H1 (cell line): ENCODE results near the gene NCK1. TPM values are rescaled to one million over a fixed set of nuclear protein-coding genes. Genes with fewer than 3 reads are reported as not detected.

Source experiments
- CTCF ChIA-PET: fragments of 300-600 bp; sonication (Branson Sonifier 250); formaldehyde crosslinking; loops from one replicate; lab custom pipeline; 2021; ENCODE audit not compliant: partially characterized antibody; lab: Charles Lee
- POLR2A ChIA-PET: fragments of 300-600 bp; sonication (Branson Sonifier 250); formaldehyde crosslinking; loops from one replicate; lab custom pipeline; 2021; ENCODE audit warnings: inconsistent platforms; ENCODE audit not compliant: partially characterized antibody; lab: Charles Lee
- DNase-seq, 2 experiments: peaks; one replicate each; pipeline versions ENCODE4 v3.0.0 to v3.0.0-alpha.2; 2010 to 2022; ENCODE audit warnings: low spot score in 2 of 2, low read depth in 1 of 2, mixed read lengths in 1 of 2
- FAIRE-seq: peaks from 2 replicates; lab custom pipeline; 2011; peaks lifted over from hg19 to GRCh38; lab: Jason Lieb, UNC
- H2AFZ ChIP-seq: 2 replicates; pipeline ENCODE4 v1.8.1; 2012; ENCODE audit warnings: low read length, inconsistent platforms
- H2AK5ac ChIP-seq: 2 replicates; pipeline ENCODE4 v1.6.1; 2013; ENCODE audit warnings: low read depth, low read length
- H2BK120ac ChIP-seq: replicated peaks from 2 replicates; pipeline ENCODE3; 2013; ENCODE audit warnings: low read depth, low read length, inconsistent platforms
- H2BK12ac ChIP-seq: 2 replicates; pipeline ENCODE4 v1.6.1; 2013; ENCODE audit warnings: low read depth, low read length
- H2BK15ac ChIP-seq: 2 replicates; pipeline ENCODE4 v1.6.1; 2013; ENCODE audit warnings: low read length
- H2BK20ac ChIP-seq: 2 replicates; pipeline ENCODE4 v1.6.1; 2013; ENCODE audit warnings: low read length
- H2BK5ac ChIP-seq: 2 replicates; pipeline ENCODE4 v1.6.1; 2013; ENCODE audit warnings: low read depth, low read length
- H3K14ac ChIP-seq: 2 replicates; pipeline ENCODE4 v1.6.1; 2013; ENCODE audit warnings: inconsistent platforms; ENCODE audit not compliant: insufficient read length
- H3K18ac ChIP-seq: 2 replicates; pipeline ENCODE4 v1.6.1; 2013; ENCODE audit warnings: low read length; ENCODE audit errors: extremely low read depth
- H3K23ac ChIP-seq: 2 replicates; pipeline ENCODE4 v1.6.1; 2013; ENCODE audit warnings: inconsistent platforms; ENCODE audit not compliant: insufficient read length
- H3K23me2 ChIP-seq: 2 replicates; pipeline ENCODE4 v1.6.1; 2013; ENCODE audit warnings: low read depth, low read length
- H3K27ac ChIP-seq: 2 replicates; pipeline ENCODE4 v1.6.1; 2011; ENCODE audit warnings: low read depth, low read length, inconsistent platforms
- H3K27me3 ChIP-seq, 4 experiments: replicated peaks in 1 of 4; 1 replicate in 1 of 4; 2 replicates in 3 of 4; pipeline versions ENCODE4 v1.6.1 to v1.8.1; 2011 to 2013; ENCODE audit warnings: low read length in 3 of 4, mild to moderate bottlenecking in 3 of 4, inconsistent platforms in 2 of 4, mixed read lengths in 2 of 4, moderate library complexity in 1 of 4; ENCODE audit not compliant: control insufficient read depth in 3 of 4, insufficient read depth in 3 of 4; ENCODE audit errors: extremely low read depth in 1 of 4
- H3K36me3 ChIP-seq, 4 experiments: 2 replicates each; pipeline versions ENCODE4 v1.6.1 to v1.8.1; 2011 to 2013; ENCODE audit warnings: mild to moderate bottlenecking in 4 of 4, low read length in 3 of 4, moderate library complexity in 2 of 4, control low read depth in 1 of 4, inconsistent platforms in 1 of 4; ENCODE audit not compliant: insufficient read depth in 4 of 4, control insufficient read depth in 2 of 4
- H3K4ac ChIP-seq: replicated peaks from 2 replicates; pipeline ENCODE3; 2013; ENCODE audit warnings: low read length, low read depth, mixed read lengths, inconsistent platforms; ENCODE audit not compliant: insufficient read length
- H3K4me1 ChIP-seq, 4 experiments: replicated peaks in 1 of 4; 1 replicate in 1 of 4; 2 replicates in 3 of 4; pipeline versions ENCODE4 v1.6.1 to v1.8.1; 2011 to 2013; ENCODE audit warnings: low read length in 3 of 4, inconsistent platforms in 2 of 4, mixed read lengths in 1 of 4; ENCODE audit not compliant: insufficient read depth in 4 of 4, control insufficient read depth in 3 of 4
- H3K4me2 ChIP-seq, 2 experiments: 2 replicates each; pipeline versions ENCODE4 v1.6.1 to v1.8.1; 2011 to 2013; ENCODE audit warnings: low read depth in 2 of 2, low read length in 2 of 2, control low read depth in 1 of 2, inconsistent platforms in 1 of 2, mild to moderate bottlenecking in 1 of 2; ENCODE audit not compliant: insufficient read depth in 1 of 2
- H3K4me3 ChIP-seq, 4 experiments: fragments of 200-600, 300-600 bp in 1 of 4; sonication (generic), shearing (Covaris generic), sonication (Bioruptor Twin) in 1 of 4; 2 replicates each; pipeline versions ENCODE4 v1.5.1 to v1.8.1; 2011 to 2016; ENCODE audit warnings: low read length in 4 of 4, low read depth in 3 of 4, control low read depth in 2 of 4, inconsistent platforms in 2 of 4, mild to moderate bottlenecking in 2 of 4, mixed read lengths in 1 of 4, moderate library complexity in 1 of 4; ENCODE audit not compliant: insufficient read depth in 2 of 4; ENCODE audit errors: extremely low read depth in 1 of 4
- H3K56ac ChIP-seq: replicated peaks from 2 replicates; pipeline ENCODE3; 2013; ENCODE audit warnings: low read depth, mild to moderate bottlenecking, mixed read lengths, low read length, inconsistent platforms; ENCODE audit not compliant: insufficient read length
- H3K79me1 ChIP-seq: 2 replicates; pipeline ENCODE4 v1.6.1; 2013; ENCODE audit warnings: low read depth, low read length, control low read depth
- H3K79me2 ChIP-seq, 2 experiments: 2 replicates each; pipeline versions ENCODE4 v1.6.1 to v1.8.1; 2012 to 2013; ENCODE audit warnings: low read length in 2 of 2, mild to moderate bottlenecking in 2 of 2, inconsistent platforms in 1 of 2; ENCODE audit not compliant: insufficient read depth in 2 of 2, control insufficient read depth in 1 of 2
- H3K9ac ChIP-seq, 4 experiments: replicated peaks in 1 of 4; 1 replicate in 1 of 4; 2 replicates in 3 of 4; pipeline versions ENCODE4 v1.6.1 to v1.8.1; 2011 to 2013; ENCODE audit warnings: low read depth in 3 of 4, low read length in 3 of 4, control low read depth in 2 of 4, mild to moderate bottlenecking in 2 of 4, moderate library complexity in 2 of 4, inconsistent platforms in 1 of 4; ENCODE audit errors: extremely low read depth in 1 of 4
- H3K9me3 ChIP-seq, 2 experiments: 2 replicates each; pipeline versions ENCODE4 v1.6.1 to v1.8.1; 2012 to 2013; ENCODE audit warnings: mild to moderate bottlenecking in 2 of 2, moderate library complexity in 2 of 2, control low read depth in 1 of 2, inconsistent platforms in 1 of 2, low read depth in 1 of 2, low read length in 1 of 2, mixed read lengths in 1 of 2; ENCODE audit not compliant: insufficient read depth in 2 of 2
- H4K20me1 ChIP-seq, 2 experiments: replicated peaks in 1 of 2; 2 replicates each; pipeline versions ENCODE3 to v1.8.1; 2011 to 2013; ENCODE audit warnings: inconsistent platforms in 2 of 2, low read length in 2 of 2, mild to moderate bottlenecking in 1 of 2; ENCODE audit not compliant: insufficient read depth in 2 of 2, control insufficient read depth in 1 of 2
- H4K5ac ChIP-seq: 2 replicates; pipeline ENCODE4 v1.6.1; 2013; ENCODE audit warnings: low read length, low read depth, mixed read lengths, inconsistent platforms; ENCODE audit not compliant: insufficient read length
- H4K8ac ChIP-seq: 2 replicates; pipeline ENCODE4 v1.8.0; 2013; ENCODE audit warnings: mild to moderate bottlenecking, moderate library complexity, low read length, inconsistent platforms; ENCODE audit not compliant: insufficient read depth; ENCODE audit errors: extremely low read depth
- H4K91ac ChIP-seq: replicated peaks from 2 replicates; pipeline ENCODE3; 2013; ENCODE audit warnings: low read length, mixed read lengths, inconsistent platforms; ENCODE audit not compliant: insufficient read length
- CHD1 ChIP-seq: IDR thresholded peaks from 2 replicates; pipeline ENCODE4 v1.6.1; 2012; ENCODE audit warnings: low read depth, low read length, improper control_type of control experiment
- GABPA ChIP-seq: IDR thresholded peaks from 2 replicates; pipeline ENCODE4 v1.6.1; 2011; ENCODE audit warnings: mild to moderate bottlenecking, low read length, moderate library complexity, borderline replicate concordance; ENCODE audit not compliant: insufficient read depth
- GTF2F1 ChIP-seq: IDR thresholded peaks from 2 replicates; pipeline ENCODE4 v1.6.1; 2012; ENCODE audit warnings: low read depth, low read length, improper control_type of control experiment, borderline replicate concordance
- KDM1A ChIP-seq: fragments of 200-600, 300-600 bp; sonication (generic); IDR thresholded peaks from 2 replicates; pipeline ENCODE4 v1.7.1; 2016; ENCODE audit warnings: mild to moderate bottlenecking, low read length, borderline replicate concordance
- KDM5A ChIP-seq: fragments of 200-600 bp; IDR thresholded peaks from 2 replicates; pipeline ENCODE4 v1.7.1; 2012; ENCODE audit warnings: mild to moderate bottlenecking, low read length, inconsistent platforms, mixed read lengths
- RBBP5 ChIP-seq: IDR thresholded peaks from 2 replicates; pipeline ENCODE4 v1.7.1; 2012; ENCODE audit warnings: low read depth, mild to moderate bottlenecking, inconsistent platforms, low read length, moderate library complexity, borderline replicate concordance
- SAP30 ChIP-seq: fragments of 300-600 bp; sonication (generic); IDR thresholded peaks from 2 replicates; pipeline ENCODE4 v1.7.1; 2012; ENCODE audit warnings: low read length, moderate library complexity, mild to moderate bottlenecking, inconsistent platforms; ENCODE audit not compliant: insufficient read depth, insufficient replicate concordance
- SP2 ChIP-seq: IDR thresholded peaks from 2 replicates; pipeline ENCODE4 v1.6.1; 2012; ENCODE audit warnings: mild to moderate bottlenecking, low read length, inconsistent platforms
- SP4 ChIP-seq: IDR thresholded peaks from 2 replicates; pipeline ENCODE4 v1.6.1; 2012; ENCODE audit warnings: low read length, inconsistent platforms
- TBP ChIP-seq: IDR thresholded peaks from 2 replicates; pipeline ENCODE4 v1.6.1; 2011; ENCODE audit warnings: low read depth, low read length, improper control_type of control experiment
- WGBS, 2 experiments: shearing (Covaris generic) in 1 of 2; methylation state at CpG; one replicate each; pipeline versions ENCODE4 v1.1.6 to v1.1.7; 2013 to 2015; ENCODE audit warnings: low lambda C conversion rate in 2 of 2, mixed read lengths in 2 of 2, inconsistent platforms in 1 of 2, low coverage in 1 of 2, missing lambda C conversion rate in 1 of 2; ENCODE audit not compliant: insufficient replicate concordance in 2 of 2, insufficient coverage in 1 of 2, insufficient read length in 1 of 2; ENCODE audit errors: extremely low coverage in 1 of 2, missing lambda C conversion rate in 1 of 2; 5-methylcytosine and 5-hydroxymethylcytosine counted together
- polyA plus RNA-seq, 7 experiments: library from polyadenylated mRNA; depleted of rRNA in 3 of 7; stranded (reverse) in 5 of 7; unstranded in 2 of 7; fragments of >200 nt in 5 of 7; fragments of 200-250 nt in 2 of 7; gene quantifications; 1 replicate in 5 of 7; 2 replicates in 1 of 7; 4 replicates in 1 of 7; pipeline versions ENCODE4 v1.2.1 to v1.2.3, GENCODE V29; 2011 to 2013; ENCODE audit warnings: missing spikeins in 2 of 7, mixed read lengths in 2 of 7
- total RNA-seq: library from RNA; stranded (reverse); fragmentation: NEBNext Ultra II Directional; extraction: Animal tissue kit (Norgen Biotek cat#: 25700); gene quantifications from 2 replicates; pipeline ENCODE4 v1.2.1, GENCODE V29; 2021
- TF ChIP-seq, protein P1 (sequence below): IDR thresholded peaks from 2 replicates; pipeline ENCODE4 v1.6.1; 2011; ENCODE audit warnings: low read depth, mild to moderate bottlenecking, low read length; ENCODE audit not compliant: insufficient read depth

NCK1 gene
- total and polyA plus RNA-seq, 2 of the 8 experiments (the other 6 are each of a cell fraction or from before 2014, with no cell fraction given): 10.0 to 28.5 TPM

DNA sequence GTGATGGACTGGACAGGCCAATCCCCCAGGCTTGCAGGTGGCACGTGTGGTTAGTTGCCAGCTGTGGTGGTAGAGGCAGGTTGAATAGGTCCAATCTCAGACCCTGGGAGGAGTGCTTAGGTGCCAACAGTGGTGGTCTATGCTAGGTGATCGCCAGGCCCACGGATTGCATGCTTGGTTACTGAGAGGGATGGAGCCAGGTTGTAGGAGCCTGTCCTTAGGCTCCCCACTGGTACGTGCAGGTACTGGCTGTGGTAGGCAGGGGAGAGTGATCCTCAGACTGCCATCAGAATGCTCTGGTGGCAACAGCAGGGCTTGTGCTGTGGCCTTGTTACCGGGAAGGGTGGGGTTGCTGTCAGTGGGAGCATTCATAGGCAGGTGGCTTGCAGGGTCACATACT is 44.7 kb downstream of the NCK1 start:
- no peak overlapping the region for H2BK120ac ChIP-seq
- H2BK5ac ChIP-seq: no peak overlapping the region; the same call in 1 of the 2 replicates
- 67% methylated on average over 5 of the region's 5 CpGs; no CpG with 5 or more reads in 1 of the 2 experiments for WGBS, 2 experiments
- DNase-seq: no peak
- H2BK12ac ChIP-seq: peak overlapping the region; percentile 29; the same call in 1 of the 2 replicates
- H3K4me2 ChIP-seq: no peak overlapping the region; a peak in 1 of 4 replicates
- no peaks in the 10 kb centered on the region for H3K36me3 ChIP-seq
- no peak overlapping the region for H3K23ac ChIP-seq
- H4K5ac ChIP-seq: no peak overlapping the region
- H2BK15ac ChIP-seq: no peak overlapping the region; the same call in 1 of the 2 replicates
- ChIA-PET CTCF (no interaction called here), POLR2A (interaction anchor here (0.9 kb wide), 1 partner anchor 154 kb away, joined by 4 read pairs; the partner anchor contains the start of gene STAG1)
- H2AFZ ChIP-seq: no peak overlapping the region
- no peak overlapping the region for H3K4me3 ChIP-seq
- peaks cover 0 to 12% (median 5%) of the 10 kb centered on the region in 4 experiments; a peak in 5 of 7 replicates for H3K4me1 ChIP-seq
- H3K27me3 ChIP-seq: no peaks in the 10 kb centered on the region
- H3K79me1 ChIP-seq: peaks cover 9% of the 10 kb centered on the region
- peaks cover 6 to 15% of the 10 kb centered on the region in 2 experiments for H4K20me1 ChIP-seq
- no peak overlapping the region for H4K91ac ChIP-seq
- no peak overlapping the region for H3K27ac ChIP-seq
- H3K9ac ChIP-seq: no peak overlapping the region
- H3K23me2 ChIP-seq: no peaks in the 10 kb centered on the region
- no peak overlapping the region for H3K14ac ChIP-seq
- peak overlapping the region; percentile 93; the same call in 1 of the 2 replicates for H2AK5ac ChIP-seq
- no peaks in the 10 kb centered on the region for H3K9me3 ChIP-seq
- H4K8ac ChIP-seq: no peak overlapping the region
- H3K18ac ChIP-seq: no peak overlapping the region
- TF ChIP-seq SAP30: no peak
- no peak for TF ChIP-seq SP4
- no peak for TF ChIP-seq RBBP5
- TF ChIP-seq KDM5A: no peak
- TF ChIP-seq TBP: no peak
- TF ChIP-seq, protein P1, sequence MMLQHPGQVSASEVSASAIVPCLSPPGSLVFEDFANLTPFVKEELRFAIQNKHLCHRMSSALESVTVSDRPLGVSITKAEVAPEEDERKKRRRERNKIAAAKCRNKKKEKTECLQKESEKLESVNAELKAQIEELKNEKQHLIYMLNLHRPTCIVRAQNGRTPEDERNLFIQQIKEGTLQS: no peak
- no peak for TF ChIP-seq CHD1
- no peak for TF ChIP-seq GABPA
- no peak for TF ChIP-seq GTF2F1
- no peak for TF ChIP-seq KDM1A
- TF ChIP-seq SP2: no peak
- H3K56ac ChIP-seq: no peak overlapping the region
- no peak for FAIRE-seq
- no peak overlapping the region for H3K4ac ChIP-seq
- H3K79me2 ChIP-seq: peaks cover 0 to 100% of the 10 kb centered on the region in 2 experiments
- no peak overlapping the region for H2BK20ac ChIP-seq
